GM19023 (cell line): ENCODE data around the gene FSTL5.
A peak's percentile ranks its signal among the peaks of the same experiment; 100 is the strongest.

Experiments used
- ATAC-seq: cut with Tn5 transposase; IDR thresholded peaks from one replicate; pipeline ENCODE4 v1.9.1; 2021; ENCODE audit warnings: mild to moderate bottlenecking, moderate library complexity; ENCODE audit not compliant: unreplicated experiment

Gene FSTL5

DNA sequence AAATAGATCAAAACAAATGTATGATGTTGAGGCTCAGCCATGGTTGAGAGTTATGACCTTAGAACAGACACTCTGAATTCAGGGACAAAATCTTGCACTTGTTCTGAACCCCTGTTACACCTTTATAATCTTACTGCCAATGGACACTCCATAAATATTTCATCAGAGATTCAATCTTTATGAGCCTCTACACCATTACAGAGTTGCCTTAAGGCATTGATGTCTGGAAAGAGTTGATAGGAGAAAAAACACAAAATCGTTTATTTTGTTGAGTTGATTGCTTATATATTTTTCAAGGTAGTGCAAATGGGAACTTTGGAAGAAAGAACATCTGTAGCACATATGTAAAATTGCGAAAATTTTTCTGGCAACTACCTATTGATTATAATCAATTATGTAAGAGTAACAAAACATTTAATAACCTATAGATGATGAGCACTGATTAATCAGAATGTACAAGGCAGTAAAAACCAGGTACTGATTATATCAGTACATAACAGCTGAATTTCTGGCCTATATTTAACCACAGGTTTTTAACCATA is 568.5 kb downstream of the FSTL5 start:
- no peak for ATAC-seq

DNA sequence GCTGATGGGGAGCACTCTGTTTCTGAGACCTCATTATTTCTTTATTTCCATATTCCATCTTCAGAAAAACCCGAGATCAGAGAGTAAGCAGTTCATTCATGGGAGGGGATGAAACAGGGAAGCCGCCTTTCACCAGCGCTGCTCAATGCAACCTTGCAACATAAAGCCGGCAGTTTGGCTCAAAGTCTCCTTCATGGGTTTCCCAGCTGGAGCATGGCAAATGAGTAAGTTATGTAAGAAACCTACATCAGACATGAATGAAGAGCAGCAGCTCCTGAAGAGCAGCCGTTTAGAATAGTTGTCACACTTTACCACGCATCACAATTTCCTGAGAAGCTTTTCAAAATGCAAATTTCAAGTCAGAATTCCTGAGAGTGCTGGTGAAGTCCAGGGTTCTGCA is 578.8 kb downstream of the FSTL5 start:
- ATAC-seq = no peak

DNA sequence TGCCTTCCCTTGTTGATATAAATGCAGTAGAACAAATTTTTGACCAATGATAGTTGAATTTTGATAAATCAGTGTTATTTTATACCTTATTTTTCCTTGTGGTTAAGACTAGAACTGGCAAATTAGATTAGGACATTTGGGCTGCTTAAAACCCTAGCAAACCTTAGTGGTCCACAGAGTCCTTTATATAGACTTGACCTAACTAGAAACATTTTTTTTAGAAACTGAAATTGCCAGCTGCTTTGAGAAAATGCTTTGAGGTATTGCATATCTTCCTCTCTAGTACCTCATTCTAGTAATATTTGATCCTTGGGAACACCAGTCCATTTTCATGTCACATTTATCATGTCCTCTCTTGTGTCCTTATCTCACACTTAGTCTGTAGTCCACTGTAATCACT is 580.3 kb downstream of the FSTL5 start:
- no peak for ATAC-seq

DNA sequence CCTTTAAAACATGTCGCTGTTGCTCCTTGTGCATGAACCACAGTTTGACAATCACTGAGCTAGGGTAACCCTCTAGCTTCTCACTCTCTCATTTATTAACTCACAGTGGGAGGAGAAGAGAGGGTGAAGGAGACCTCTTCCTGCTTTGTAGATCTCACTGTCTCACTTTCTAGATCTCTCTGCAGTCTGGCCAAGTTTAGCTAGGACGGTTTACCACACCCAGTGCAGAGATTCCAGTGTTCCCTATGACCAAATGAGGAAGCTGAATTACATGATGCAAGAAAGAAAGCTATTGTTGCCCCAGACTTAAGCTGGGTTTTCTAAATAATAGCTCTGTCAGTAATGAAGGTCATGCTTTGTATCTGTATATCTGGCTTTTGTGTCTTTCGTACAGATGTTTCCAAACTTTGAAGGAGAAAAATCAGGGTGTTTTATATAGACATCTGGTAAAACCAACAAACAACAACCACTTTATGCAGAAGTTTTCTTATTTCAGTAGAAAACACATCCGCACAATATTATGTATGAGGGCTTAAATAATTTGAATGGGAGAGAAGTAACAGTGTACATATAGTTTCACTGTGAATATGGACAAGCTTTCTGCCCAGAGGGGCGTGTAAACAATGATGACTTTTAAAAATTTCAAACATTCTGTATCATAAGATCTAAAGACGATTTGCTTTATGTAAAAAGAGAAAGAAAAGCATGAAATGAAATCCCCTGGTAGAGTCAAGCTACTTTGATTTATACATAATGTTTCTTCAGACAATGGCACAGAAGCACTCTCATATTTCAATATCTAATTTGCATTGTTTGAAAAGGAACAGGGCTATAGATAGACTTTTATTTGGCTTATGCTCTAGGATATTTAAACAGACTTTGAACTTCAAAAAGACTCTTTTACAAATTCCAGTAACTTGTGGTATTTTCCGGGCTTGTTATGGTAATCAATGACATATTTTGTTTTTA is 582.3 kb downstream of the FSTL5 start:
- peak; percentile 69 for ATAC-seq

DNA sequence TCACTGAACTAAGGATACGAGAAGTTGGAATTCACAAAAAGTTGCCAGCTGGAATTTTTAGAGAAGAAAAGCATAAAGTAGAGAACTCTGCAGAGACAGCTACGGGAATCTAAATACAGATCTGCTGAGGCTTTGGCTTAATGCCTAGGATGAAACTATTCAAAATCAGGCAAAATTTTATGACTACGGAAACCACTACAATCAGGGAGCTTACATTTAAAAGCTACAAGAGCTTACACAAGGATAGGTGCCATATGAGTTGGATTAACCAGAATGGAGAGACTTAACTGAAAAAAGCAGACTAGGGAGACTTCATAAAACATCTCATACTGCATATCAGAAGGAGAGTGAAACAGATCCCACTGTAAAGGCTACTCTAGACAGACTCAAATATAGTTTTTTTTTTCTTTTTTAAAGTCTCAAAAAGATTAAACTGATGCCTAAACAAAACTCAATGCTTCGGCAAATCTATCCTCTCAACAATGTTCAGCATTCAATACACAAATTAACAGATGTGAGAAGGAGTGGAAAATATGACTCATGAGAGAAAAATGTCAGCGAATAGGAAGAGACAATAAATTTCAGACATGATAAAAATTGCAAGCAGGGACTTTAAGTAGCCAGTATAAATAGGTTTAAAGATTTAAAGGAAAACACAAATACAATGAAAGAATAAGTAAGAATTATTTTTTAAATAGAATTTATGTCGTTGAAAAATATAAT is 586.1 kb downstream of the FSTL5 start:
- no peak for ATAC-seq

DNA sequence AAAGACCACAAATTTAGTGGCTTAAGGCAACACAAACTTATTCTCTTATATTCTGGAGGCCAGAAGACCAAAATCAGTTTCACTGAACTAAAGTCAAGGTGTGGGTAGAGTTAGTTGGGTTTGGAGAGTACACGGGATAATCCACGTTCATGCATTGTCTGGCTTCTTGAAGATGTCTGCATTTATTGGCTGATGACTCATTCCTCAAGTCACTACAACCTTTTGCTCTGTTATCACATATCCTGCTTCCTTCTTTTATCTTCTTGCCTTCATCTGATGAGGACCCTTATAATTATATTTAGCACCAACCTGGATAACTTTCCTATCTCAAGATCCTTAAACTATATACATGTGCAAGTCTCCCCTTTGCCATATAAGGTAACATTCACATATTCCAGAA is 590.0 kb downstream of the FSTL5 start:
- no peak for ATAC-seq

DNA sequence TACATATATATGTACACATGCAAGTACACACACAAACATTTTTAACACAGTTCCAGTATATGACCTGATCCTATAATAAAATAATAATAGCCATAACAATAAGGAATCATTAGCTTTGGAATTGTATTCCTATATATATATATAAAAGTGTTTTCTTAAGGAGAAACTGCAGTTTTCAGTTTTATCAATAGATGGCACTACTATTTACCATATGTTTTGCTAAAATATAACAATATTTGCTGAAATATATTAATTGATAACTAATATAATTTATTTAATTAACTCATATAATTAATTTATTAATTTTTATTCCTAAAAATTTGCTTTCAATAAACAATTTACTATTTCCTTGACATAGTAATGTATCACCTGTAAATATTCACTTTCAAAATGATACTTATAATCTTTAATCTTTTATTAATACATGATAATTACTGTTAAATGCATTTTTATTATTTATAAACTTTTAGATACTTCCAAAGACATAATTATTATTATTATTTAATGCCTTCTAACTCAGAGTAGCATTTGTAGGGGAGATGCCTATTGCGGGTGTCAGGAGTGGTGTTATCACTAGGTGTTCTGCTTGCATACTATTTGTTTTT is 599.5 kb downstream of the FSTL5 start:
- ATAC-seq = no peak

DNA sequence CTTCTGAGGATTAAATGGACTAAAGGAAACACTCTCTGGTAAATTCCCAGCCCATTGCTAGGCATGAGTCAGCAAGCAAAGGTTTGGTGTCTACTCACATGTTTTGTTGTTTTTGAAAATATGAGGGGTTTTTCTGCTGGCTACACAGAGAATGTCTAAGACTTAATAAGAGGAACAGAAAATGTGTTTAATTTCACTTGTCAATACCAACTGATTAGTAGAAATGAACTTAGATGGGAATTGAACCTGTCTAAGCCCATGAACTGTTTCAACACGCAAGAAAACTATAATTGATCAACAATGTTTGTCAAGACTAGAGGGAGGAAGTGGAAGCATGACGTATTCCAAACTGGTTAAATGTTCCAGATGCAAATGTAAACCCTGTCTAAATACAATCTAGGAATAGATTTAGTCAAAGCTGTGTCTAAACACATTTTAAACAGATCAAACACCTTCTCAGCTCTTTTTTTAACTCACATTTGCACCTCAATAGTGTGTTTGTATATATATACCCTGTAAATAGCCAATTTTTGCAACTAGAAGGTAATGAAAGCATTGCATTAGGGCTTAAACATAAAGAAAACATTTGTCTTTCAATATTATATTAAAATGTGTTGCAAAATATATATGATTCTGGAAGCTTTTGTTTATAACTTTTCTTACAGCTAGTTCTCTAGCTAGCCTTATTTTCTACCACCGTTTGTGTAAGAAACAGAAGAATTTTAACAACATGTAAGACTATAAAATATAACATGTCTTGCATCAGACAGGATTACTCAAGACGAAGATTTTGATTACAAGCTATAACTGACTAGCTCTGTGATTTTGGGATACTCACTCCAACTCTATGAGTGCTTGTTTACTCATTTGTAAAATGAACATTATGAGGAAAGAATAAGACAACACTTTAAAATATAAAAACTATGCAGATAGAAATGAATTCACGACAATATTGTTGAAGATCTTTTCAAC is 607.8 kb downstream of the FSTL5 start:
- peak; percentile 82 for ATAC-seq

DNA sequence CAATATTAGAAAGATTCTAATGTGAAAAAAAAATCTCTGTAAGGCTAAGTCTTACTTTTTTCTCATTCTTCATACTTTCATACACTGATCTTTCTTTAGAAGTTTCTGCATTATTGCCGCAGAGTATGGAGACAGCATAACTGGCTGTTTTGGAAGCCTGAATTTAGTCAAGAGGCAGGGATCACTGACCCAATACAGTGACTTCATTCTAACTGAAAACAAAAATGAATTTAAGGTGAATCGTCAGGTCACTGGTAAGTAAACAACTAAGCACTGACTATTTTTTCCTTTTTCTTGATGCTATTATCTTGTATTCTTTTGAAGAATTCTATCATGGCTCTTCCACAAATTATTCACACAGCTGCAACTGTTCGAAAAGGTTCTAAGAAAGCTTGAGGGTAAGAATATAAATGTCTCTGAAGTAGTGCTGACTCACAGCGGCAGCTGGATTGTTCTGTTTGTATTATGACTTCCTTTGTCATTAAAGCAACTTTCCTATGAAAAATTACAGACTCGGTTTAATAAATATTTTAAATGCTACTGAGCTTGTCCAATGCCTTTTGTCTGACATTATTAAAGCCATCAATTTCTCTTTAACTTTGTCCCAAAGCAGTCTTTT is 609.3 kb downstream of the FSTL5 start:
- ATAC-seq = no peak

DNA sequence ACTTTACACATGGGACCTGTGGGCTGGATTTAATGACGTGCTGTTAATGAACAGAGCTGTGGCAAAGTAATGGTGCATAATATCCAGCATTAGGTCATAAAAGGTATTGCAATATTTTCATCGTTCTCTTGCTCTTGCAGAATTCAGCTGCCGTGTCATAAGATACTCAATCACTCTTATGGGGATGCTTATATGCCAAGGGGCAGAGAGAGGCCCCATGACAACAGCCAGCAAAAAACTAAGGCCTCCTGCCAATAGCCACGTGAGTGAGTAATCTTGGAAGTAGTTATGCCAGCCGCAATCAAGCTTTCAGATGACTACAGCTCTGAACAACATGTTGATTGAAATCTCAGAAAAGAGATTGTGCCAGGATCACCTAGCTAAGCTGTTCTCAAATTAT is 616.9 kb downstream of the FSTL5 start:
- ATAC-seq = no peak

DNA sequence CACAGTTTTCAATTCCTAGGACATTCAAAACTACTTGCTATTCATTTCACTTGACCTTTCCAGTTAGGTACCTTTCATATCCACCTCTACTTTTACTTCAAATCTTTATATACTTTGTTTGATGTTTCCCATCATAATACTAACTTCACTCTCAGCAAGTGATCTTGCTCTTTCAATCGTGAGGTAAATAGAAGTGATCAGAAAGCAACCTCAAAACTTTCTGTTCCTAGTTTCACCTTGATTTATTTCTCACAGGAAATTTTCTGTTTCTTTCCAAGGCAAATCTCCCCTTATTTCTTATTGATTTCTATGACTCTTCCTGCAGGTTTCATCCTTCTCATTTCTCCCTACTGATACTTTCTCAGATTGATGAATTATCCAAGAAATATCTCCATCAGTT is 623.5 kb downstream of the FSTL5 start:
- ATAC-seq = no peak

DNA sequence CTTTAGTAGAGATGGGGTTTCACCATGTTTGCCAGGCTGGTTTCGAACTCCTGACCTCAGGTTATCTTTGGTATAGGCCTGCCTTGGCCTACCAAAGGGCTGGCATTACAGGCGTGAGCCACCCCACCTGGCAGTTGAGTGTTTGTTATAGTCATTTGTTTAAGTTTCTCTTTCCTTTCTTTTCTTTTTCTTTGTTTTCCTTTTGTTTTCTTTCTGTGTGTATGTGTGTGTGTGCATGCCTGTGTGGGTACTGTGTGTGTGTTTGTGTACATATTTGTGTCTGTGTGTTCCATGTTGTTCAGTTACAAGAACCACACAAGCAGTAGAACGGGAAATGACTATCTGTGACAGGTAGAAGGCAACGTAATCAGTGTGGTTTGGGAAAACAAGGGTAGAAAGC is 624.9 kb downstream of the FSTL5 start:
- no peak for ATAC-seq

DNA sequence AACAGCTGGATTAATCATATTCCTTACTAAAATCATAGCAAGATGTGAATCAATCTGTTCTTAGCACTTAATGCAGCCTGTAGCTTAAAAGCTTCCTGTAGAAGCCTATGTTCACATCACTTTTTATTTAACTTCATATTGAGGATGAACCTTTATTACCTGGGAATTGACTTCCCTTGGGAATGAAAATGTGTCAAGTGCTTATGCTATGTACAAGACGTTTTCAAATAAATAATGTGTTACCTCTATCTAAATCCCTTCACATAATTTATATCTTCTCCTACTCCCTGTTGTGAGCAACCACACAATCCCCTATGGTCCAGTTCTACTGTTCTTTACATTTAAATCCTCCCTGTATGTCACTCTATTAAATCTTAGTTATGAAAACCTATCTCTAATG is 633.1 kb downstream of the FSTL5 start:
- no peak for ATAC-seq

DNA sequence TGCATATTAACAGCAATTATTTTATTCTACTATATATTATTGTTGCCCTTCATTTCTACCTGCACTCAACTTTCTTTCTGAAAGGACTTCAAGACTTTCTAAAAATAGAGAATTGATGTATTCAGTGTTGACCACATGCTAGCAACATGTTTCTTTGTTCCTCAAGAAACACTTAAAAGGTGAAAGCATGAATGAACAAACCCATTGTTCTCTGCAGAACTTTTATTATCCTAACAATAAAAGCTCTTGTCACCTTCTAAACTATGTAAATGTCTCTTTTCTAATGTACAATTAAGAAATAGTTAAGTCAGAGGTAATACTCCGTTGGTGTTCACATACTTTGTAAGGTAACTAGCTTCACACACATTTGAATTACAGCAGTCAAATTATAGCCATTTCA is 638.7 kb downstream of the FSTL5 start:
- no peak for ATAC-seq

DNA sequence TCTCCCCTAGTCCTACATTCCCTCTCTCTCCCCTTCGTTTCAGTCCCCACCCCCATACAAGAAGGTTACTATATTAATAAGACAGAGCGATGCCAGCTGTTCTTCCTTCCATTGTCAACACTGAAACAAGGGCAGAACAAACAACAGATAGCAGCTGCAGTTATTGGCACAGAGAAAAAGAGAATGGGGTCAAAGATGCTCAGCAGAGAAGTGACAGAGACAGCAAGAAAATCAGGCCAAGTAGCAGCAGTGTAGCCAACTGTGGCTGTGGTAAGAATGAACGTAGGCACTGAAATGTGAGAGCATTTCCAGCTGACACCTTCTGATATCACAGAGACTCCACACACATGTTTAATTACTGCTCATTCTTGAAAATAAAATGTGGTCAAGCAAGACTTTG is 641.8 kb downstream of the FSTL5 start:
- ATAC-seq = no peak

DNA sequence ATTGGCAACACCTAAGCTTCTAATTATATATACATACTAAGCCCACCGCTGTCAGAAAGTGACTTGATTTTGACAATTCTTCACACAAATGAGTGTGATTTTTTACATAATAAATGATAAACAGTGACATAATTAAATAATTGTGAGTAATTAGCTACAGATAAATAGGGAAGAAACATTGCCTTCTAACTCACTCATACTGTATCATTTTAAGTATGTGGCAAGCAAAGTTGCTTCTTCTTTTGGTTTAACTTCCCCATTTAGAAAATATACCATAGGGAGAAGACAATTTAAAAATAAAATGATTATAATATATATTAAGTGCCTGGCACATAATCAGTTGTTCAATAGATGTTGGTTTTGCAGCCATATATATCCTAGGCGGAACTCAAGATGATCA is 644.2 kb downstream of the FSTL5 start:
- no peak for ATAC-seq

DNA sequence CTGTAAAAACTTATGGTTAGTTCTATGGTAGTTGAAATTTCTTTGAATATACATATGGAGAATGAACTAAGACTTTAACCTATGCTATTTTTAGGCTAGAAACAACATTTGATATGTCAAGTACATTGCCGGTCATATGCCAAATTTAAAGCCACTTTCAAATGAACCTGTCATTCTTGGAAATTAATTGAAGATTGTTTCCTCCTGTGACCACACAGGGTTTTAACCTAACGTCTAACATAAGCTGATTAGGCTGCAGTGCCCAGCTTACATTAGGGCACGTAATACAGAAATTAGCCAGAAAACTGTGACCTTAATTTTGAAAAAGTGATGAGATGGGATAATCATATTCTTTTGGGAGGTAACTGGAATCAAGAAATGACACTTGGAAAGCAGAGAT is 645.9 kb downstream of the FSTL5 start:
- no peak for ATAC-seq

DNA sequence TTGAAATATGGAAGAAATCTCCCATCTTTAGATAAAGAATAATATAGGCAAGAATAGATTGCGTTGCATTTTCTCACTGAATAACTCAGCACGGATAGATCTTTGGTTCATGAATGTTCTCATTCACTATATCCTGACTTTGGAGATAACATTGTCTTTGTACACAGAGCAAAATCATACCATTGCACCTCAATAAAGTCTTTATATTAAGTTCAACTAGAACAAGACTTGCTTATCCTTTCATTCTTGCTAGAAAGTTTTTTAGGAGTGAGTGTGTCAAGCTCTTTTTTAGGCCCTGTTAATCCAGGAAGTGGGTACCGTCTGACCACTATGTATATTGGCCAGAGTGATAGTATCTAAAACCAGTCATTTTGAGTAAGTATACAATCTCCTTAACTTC is 658.7 kb downstream of the FSTL5 start:
- ATAC-seq = no peak

DNA sequence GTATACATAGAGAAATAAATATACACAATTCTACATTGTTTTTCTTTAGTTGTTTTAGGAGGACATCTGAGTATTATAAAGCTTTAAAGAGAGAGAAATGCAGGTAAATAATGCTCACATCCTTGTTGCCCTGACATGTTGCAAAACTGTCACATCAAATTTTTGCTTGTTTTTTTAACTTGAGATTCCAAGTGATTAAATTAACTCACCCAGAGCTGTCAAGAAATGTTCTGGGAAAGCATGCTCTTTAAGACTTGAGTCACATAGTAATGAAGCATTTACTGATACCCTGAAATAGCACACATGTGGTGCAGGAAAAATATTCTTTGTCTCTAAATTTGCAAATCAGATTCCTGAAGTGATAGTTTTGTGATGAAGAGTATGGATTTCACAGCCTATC is 665.6 kb downstream of the FSTL5 start:
- ATAC-seq = no peak

DNA sequence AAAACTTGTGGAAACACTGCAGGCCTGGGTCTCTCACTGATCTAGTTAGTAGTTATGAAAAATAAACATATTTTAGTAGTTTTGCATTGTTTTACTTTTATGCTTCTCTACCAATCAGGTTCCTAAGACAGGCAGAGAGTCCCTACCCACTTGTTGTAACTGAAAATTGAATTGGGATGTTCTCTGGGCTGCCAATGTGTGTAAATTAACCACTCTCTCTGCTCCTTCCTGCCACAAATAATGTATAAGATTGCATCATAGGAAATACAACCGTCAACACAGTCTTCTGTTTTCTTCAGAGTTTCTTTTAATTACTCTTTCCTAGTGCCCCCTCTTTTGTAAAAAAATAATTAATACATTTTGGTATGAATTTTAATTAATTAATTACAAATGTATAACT is 677.3 kb downstream of the FSTL5 start:
- no peak for ATAC-seq
